CD4-positive, alpha-beta T cell treated with Interleukin-6 at 100 ng/mL for 8 hours (primary cell): ENCODE measurements around the gene AFF4.
A peak's percentile ranks its signal among the peaks of the same experiment; 100 is the strongest.
"Not testable (repeated sequence)": the region's sequence is repeated elsewhere in the genome, so short reads cannot be mapped to it uniquely, and the experiment has no call there.

Source experiments
- DNase-seq: peaks from one replicate; pipeline ENCODE4 v3.0.0-alpha.2; 2020; ENCODE audit warnings: mixed read lengths, low spot score

The AFF4 gene

DNA sequence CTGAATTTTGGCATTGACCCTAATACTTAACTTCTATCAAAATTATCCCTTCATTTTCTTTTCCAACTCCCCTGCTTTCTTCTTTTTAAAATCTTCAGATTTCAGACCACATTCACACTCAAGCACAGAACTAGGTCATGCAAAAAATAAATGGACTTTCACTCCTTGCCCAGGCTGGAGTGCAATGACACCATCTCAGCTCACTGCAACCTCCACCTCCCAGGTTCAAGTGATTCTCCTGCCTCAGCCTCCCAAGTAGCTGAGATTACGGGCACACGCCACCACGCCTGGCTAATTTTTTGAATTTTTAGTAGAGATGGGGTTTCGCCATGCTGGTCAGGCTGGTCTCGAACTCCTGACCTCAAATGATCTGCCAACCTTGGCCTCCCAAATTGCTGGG, 108.4 kb downstream of the AFF4 start:
- DNase-seq: not testable (repeated sequence)

DNA sequence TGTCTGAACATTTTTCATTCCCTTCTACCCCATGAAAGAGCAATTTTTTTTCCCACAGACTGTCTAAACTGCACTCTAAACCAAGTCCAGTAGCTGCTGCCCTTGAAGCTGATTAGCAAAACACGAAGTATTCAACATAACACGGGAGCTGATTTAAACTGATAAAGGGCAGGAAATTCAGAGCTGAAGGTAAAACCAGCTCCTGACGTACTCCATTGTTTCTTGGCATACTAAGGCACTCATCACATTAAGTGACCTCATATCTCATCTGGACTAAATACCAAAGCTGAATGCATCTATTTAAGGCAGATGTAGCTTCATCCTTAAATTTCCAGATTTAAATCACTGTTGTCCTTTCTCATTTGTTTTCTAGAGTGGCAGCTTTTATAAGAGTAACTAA, 109.1 kb downstream of the AFF4 start:
- DNase-seq: no peak

GRCh38 chr5:132853790-132854189, 109.6 kb downstream of the AFF4 start:
- DNase-seq: no peak

- no peak for DNase-seq
Observed at GRCh38 chr5:132853323-132853722, 110.1 kb downstream of the AFF4 start.

DNA sequence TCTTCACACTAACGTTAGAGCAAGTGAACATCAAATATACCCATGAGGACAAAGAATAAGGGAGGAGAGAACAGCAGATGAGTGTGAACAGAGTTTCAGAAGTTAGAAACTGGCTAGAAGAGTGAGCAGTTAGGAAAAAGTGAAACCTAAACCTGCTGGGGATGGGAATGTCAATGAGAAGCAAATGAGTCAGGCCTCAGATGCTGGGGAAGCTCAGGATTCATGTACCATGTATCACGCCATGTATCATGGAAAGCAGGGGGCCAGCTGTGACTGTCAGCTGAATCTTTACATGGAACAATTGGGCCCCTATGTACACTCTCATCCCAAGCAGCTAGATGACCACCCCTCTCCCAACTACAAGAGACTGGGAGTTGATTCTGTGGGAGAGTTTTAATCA, 113.4 kb downstream of the AFF4 start:
- DNase-seq: no peak

GRCh38 chr5:132849347-132849746, 114.1 kb downstream of the AFF4 start:
- DNase-seq: no peak

- no peak for DNase-seq
Observed at GRCh38 chr5:132848270-132848669, 115.2 kb downstream of the AFF4 start.

DNA sequence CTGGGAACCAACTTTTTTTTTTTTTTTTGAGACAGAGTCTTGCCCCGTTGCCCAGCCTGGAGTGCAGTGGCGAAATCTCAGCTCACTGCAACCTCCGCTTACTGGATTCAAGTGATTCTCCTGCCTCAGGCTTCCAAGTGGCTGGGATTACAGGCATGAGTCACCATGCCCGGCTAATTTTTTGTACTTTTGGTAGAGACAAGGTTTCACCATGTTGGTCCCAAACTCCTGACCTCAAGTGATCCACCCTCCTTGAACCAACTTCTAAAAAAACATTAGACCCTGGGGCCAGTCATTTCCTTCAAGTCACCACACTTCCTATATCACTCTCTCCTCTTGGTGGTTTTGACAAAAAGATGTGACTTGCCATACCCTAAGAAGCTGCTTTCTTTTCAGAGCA, 122.1 kb downstream of the AFF4 start:
- no peak for DNase-seq

DNA sequence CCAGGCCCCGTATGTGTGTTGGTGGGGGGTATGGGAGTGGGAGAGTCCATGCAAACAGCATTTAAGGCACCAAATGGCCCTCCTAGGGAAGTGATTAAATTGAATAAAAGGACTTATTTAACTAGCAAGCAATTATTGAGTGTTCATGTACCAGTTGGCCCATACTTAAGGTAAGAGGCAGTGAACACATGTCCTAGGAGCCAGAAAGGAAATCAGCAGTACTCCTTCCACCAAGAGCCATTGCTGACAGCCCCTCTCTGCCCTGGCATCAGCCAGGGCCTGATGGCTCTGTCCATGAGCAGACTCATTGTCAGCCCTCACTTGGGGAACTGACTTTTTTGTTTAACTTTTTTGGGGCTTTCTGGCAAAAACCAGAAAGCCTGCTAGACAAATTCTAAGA, 122.5 kb downstream of the AFF4 start:
- DNase-seq: no peak

DNA sequence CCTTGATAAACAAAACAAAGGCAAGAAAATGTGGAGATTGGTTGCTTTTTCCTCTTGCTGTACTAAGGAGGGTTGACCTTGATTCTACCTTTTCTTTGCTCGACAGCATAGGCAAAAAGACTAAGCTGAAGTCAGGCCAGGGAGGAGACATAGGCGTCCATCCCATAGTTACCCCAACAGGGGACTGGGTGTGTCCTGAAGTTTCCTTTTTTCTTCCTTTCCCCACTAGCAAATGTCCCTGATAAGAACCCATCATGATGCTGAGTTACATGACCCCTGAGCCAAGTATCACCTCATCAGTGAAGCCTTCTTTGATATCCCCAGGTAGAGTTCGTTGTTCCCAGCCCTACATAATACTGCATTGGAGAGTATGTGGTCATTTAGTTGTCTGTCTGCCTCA, 123.1 kb downstream of the AFF4 start:
- DNase-seq: no peak

DNA sequence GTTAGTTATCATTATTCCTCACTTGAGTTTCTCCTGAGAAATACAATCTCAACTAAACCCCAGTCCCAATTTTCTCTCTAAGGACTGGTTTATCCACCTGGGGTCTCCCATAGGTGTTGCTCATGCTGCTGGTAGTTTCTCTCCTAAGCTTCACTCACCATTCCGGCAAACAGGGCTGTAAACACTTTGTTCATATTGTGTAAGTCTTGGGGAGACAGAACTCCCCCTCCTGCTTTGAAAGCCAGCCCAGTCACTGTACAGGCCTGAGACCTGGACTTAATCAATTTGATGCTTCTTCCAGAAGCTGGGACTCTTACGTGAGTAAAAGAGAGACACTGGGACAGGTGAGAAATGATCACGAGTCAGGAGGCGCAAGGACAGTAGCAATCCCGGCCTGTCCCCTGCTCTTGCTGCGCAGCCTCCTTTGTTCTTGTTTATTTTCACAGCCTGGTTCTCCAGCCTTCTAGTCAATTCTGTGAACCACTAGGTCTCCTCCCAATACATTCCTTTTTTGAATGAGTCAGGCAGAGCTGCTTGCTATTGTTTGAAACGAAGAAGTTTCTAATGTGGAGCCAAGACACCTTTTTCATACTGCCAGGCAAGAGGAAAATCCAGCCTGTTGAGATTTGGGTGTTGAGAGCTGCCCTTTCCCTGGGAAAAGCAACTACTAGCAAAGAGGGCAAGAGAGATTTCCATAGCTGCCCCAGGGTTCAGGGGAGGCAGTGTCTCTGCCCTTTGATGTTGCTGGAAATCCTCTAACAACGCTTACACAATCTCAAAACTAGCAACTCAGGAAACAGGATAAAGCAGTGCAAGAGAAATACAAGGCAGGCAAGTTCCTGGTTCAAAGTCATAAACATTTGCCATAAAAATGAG, 123.8 kb downstream of the AFF4 start:
- no peak for DNase-seq

- DNase-seq: no peak
Observed at GRCh38 chr5:132838516-132839282, 124.7 kb downstream of the AFF4 start.

GRCh38 chr5:132837868-132838267, 125.6 kb downstream of the AFF4 start:
- no peak for DNase-seq

DNA sequence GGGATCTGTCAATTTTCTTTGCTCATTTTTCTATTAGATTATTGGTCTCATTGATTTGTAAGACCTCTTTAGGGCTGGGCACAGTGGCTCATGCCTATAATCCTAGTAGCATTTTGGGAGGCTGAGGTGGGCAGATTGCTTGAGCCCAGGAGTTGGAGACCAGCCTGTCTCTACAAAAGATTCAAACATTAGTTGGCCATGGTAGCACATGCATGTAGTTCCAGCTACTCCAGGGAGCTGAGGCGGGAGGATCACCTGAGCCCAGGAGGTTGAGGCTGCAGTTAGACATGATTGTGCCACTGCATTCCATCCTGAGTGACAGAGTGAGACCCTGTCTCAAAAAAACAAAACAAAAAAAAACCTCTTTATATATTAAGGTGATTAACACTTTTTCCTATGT, 126.6 kb downstream of the AFF4 start:
- DNase-seq: no peak

- DNase-seq: no peak
Observed at GRCh38 chr5:132834057-132834456, 129.4 kb downstream of the AFF4 start.

GRCh38 chr5:132832612-132833011, 130.8 kb downstream of the AFF4 start:
- DNase-seq: no peak

- DNase-seq: no peak
Observed at GRCh38 chr5:132831095-132831860, 132.2 kb downstream of the AFF4 start.

DNA sequence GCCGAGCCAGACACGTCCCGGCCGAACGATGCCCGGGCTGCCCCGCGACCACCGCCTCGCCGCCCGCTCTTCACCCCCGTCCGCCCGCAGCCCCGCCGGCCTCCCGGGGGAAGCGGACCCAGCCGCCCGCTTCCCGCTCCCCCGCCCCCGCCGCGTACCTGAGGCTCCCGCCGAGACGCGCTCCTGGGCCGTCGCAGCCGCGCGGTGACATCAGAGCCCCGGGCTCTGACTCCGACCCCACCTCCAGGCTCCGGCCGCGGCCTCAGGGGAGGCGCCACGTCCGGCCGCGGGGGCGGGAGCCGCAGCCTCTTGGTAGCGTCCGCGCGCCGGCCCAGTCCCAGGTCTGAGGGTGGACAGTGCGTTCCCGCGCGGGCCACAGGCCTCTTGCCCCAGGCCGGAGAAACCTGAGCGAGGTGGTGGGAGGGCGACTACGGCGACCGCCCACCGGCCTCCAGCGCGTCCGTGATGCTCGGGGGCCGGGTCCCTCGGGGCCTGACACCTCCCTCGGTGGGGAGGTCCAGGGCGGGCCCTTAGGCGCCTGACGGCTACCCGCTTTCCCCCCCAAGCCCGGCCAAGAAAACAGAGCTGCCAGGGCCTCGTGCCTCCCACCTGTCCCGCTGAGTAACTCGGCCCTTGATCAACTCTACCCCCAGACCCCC, 132.9 kb downstream of the AFF4 start, which contains the start of gene SHROOM1:
Gene SHROOM1 (minus strand): TSS at position 212 of the 659 bp plus-strand sequence. CDS start 4,507 bp downstream, outside the sequence.
- no peak for DNase-seq

- peak; percentile 59 for DNase-seq
Observed at GRCh38 chr5:132829742-132830435, 133.5 kb downstream of the AFF4 start.

- DNase-seq: no peak
Observed at GRCh38 chr5:132828846-132829494, 134.5 kb downstream of the AFF4 start.
